ENCODE data around the gene HOXC9.

Gene HOXC9

GRCh38 chr12:54002278-54002914 lies 2.4 kb downstream of the HOXC9 start:
- H3K4me3 ChIP-seq (ENCODE audit: low read depth, low read length): no peak overlapping the region
- no peak for DNase-seq (ENCODE audit: low read depth)
- no peak for TF ChIP-seq CTCF (IDR thresholded peaks at IDR 0.05; ENCODE audit: low read depth, low read length)
- no peak for TF ChIP-seq MYC (IDR thresholded peaks at IDR 0.05; ENCODE audit: low read depth, low read length)
- TF ChIP-seq POLR2A (IDR thresholded peaks at IDR 0.05; ENCODE audit: extremely low read depth, insufficient read length): no peak
- no peak for TF ChIP-seq MAX (IDR thresholded peaks at IDR 0.05; ENCODE audit: low read depth, low read length)

GRCh38 chr12:54002915-54003389 lies 3.0 kb downstream of the HOXC9 start:
- DNase-seq (ENCODE audit: low read depth): no peak
- TF ChIP-seq MAX (IDR thresholded peaks at IDR 0.05; ENCODE audit: low read depth, low read length) (no peak), CTCF (IDR thresholded peaks at IDR 0.05; ENCODE audit: low read depth, low read length) (no peak)
- no peak overlapping the region for H3K4me3 ChIP-seq (ENCODE audit: low read depth, low read length)

GRCh38 chr12:54003625-54004024 lies 3.7 kb downstream of the HOXC9 start:
- no peak for DNase-seq (ENCODE audit: low read depth)
- TF ChIP-seq MYC (IDR thresholded peaks at IDR 0.05; ENCODE audit: low read depth, low read length) (no peak), MAX (IDR thresholded peaks at IDR 0.05; ENCODE audit: low read depth, low read length) (no peak), CTCF (IDR thresholded peaks at IDR 0.05; ENCODE audit: low read depth, low read length) (no peak), POLR2A (IDR thresholded peaks at IDR 0.05; ENCODE audit: extremely low read depth, insufficient read length) (no peak)
- H3K4me3 ChIP-seq (ENCODE audit: low read depth, low read length): no peak overlapping the region

GRCh38 chr12:54004063-54004840 lies 4.3 kb downstream of the HOXC9 start:
- peak; percentile 31 for DNase-seq (ENCODE audit: low read depth)
- TF ChIP-seq POLR2A (IDR thresholded peaks at IDR 0.05; ENCODE audit: extremely low read depth, insufficient read length): no peak
- TF ChIP-seq MAX (IDR thresholded peaks at IDR 0.05; ENCODE audit: low read depth, low read length): no peak
- no peak for TF ChIP-seq CTCF (IDR thresholded peaks at IDR 0.05; ENCODE audit: low read depth, low read length)
- no peak for TF ChIP-seq MYC (IDR thresholded peaks at IDR 0.05; ENCODE audit: low read depth, low read length)
- no peak overlapping the region for H3K4me3 ChIP-seq (ENCODE audit: low read depth, low read length)

- DNase-seq (ENCODE audit: low read depth): no peak
Observed at GRCh38 chr12:54004841-54005530, 5.0 kb downstream of the HOXC9 start.

More at GRCh38 chr12:54004841-54005530, 5.0 kb downstream of the HOXC9 start:
- no peak overlapping the region for H3K4me3 ChIP-seq (ENCODE audit: low read depth, low read length)
- no peak for TF ChIP-seq MYC (IDR thresholded peaks at IDR 0.05; ENCODE audit: low read depth, low read length)
- no peak for TF ChIP-seq CTCF (IDR thresholded peaks at IDR 0.05; ENCODE audit: low read depth, low read length)
- TF ChIP-seq POLR2A (IDR thresholded peaks at IDR 0.05; ENCODE audit: extremely low read depth, insufficient read length): no peak
- TF ChIP-seq MAX (IDR thresholded peaks at IDR 0.05; ENCODE audit: low read depth, low read length): no peak
